CD4-positive, alpha-beta T cell (primary cell): ENCODE data around the gene INSR. TPM values are rescaled to one million over a fixed set of nuclear protein-coding genes. Genes with fewer than 3 reads are reported as not detected.

ENCODE experiments used
- ATAC-seq: fragments of 200-7000 bp; cut with Tn5 transposase; one replicate; pipeline ENCODE4 v1.10.0; 2022; ENCODE audit warnings: mild to moderate bottlenecking; ENCODE audit not compliant: poor library complexity
- CTCF ChIA-PET: fragments of 350-600 bp; sonication (Branson Sonifier 250); formaldehyde crosslinking; loops from one replicate; lab custom pipeline; 2021; ENCODE audit warnings: antibody characterized with exemption, inconsistent platforms; lab: Charles Lee
- POLR2A ChIA-PET: fragments of 350-600 bp; sonication (Branson Sonifier 250); formaldehyde crosslinking; loops from one replicate; lab custom pipeline; 2021; ENCODE audit warnings: antibody characterized with exemption, inconsistent platforms; lab: Charles Lee
- DNase-seq, 14 experiments: peaks; one replicate each; pipeline ENCODE4 v3.0.0-alpha.2; 2013 to 2020; ENCODE audit warnings: mixed read lengths in 2 of 14
- H3K27ac ChIP-seq, 2 donors: one replicate each; pipeline versions ENCODE4 v1.5.1 to v1.7.0; 2013; ENCODE audit warnings: low read length in 2 of 2, low read depth in 1 of 2, mild to moderate bottlenecking in 1 of 2
- H3K27me3 ChIP-seq, 2 experiments: 1 replicate in 1 of 2; 2 replicates in 1 of 2; pipeline versions ENCODE4 v1.6.1 to v1.7.0; 2013; ENCODE audit warnings: low read length in 2 of 2, control low read depth in 1 of 2, mild to moderate bottlenecking in 1 of 2, moderate library complexity in 1 of 2; ENCODE audit not compliant: insufficient read depth in 2 of 2, control insufficient read depth in 1 of 2
- H3K36me3 ChIP-seq: one replicate; pipeline ENCODE4 v1.6.1; 2013; ENCODE audit warnings: low read length, control low read depth; ENCODE audit not compliant: insufficient read depth
- H3K4me1 ChIP-seq: one replicate; pipeline ENCODE4 v1.6.1; 2013; ENCODE audit warnings: low read length, control low read depth; ENCODE audit not compliant: insufficient read depth
- H3K4me3 ChIP-seq: one replicate; pipeline ENCODE4 v1.5.1; 2013; ENCODE audit warnings: mild to moderate bottlenecking, low read length, moderate library complexity
- H3K9me3 ChIP-seq, 2 experiments: 1 replicate in 1 of 2; 2 replicates in 1 of 2; pipeline versions ENCODE4 v1.6.1 to v1.7.0; 2013; ENCODE audit warnings: low read length in 2 of 2, mild to moderate bottlenecking in 2 of 2, control low read depth in 1 of 2, moderate library complexity in 1 of 2; ENCODE audit not compliant: control insufficient read depth in 1 of 2, insufficient read depth in 1 of 2
- H3K27ac Mint-ChIP-seq: one replicate; pipeline ENCODE4 v1.8.0; 2020; ENCODE audit warnings: mixed read lengths
- H3K27me3 Mint-ChIP-seq: one replicate; pipeline ENCODE4 v1.8.0; 2021; ENCODE audit warnings: mixed read lengths
- H3K36me3 Mint-ChIP-seq: one replicate; pipeline ENCODE4 v1.8.0; 2021; ENCODE audit warnings: low read depth, mixed read lengths
- H3K4me1 Mint-ChIP-seq: one replicate; pipeline ENCODE4 v1.8.0; 2021; ENCODE audit warnings: low read depth, mixed read lengths
- H3K4me3 Mint-ChIP-seq: one replicate; pipeline ENCODE4 v1.8.0; 2020; ENCODE audit warnings: mild to moderate bottlenecking, mixed read lengths
- H3K9me3 Mint-ChIP-seq: one replicate; pipeline ENCODE4 v1.8.0; 2020; ENCODE audit warnings: mixed read lengths
- CTCF ChIP-seq: fragments of 200-600 bp; IDR thresholded peaks from one replicate; pipeline ENCODE4 v1.8.0; 2022; ENCODE audit warnings: antibody characterized with exemption, mild to moderate bottlenecking
- intact Hi-C, 2 experiments: fragments of 100-400 bp; cut with DNase I in 1 of 2; cut with micrococcal nuclease in 1 of 2; formaldehyde crosslinking; loops; one replicate each; pipeline versions ENCODE4 v1.15.1 to v1.9.0; 2023 to 2025; cut with DNase I, micrococcal nuclease
- total RNA-seq, 174 experiments: library from RNA in 2 of 174; stranded (reverse) in 2 of 174; gene quantifications; one replicate each; pipeline ENCODE4 v1.2.3 and lab custom pipeline; 2021 to 2026

INSR gene
- total RNA-seq, 2 experiments from 2014 or later = 1.8 to 3.0 TPM

GRCh38 chr19:7069904-7070226 lies 224.3 kb downstream of the INSR start:
- H3K27ac Mint-ChIP-seq = peak overlapping the region; percentile 91
- peaks cover 25% of the 10 kb centered on the region for H3K4me1 Mint-ChIP-seq
- peaks cover 48% of the 10 kb centered on the region for H3K36me3 Mint-ChIP-seq
- peaks cover 36% of the 10 kb centered on the region for H3K36me3 ChIP-seq
- ChIA-PET POLR2A (interaction anchor here (0.8 to 3.1 kb wide), 22 partner anchors 11 to 799 kb away, joined by 3 to 55 read pairs (median 4); partner anchors contain the start of genes ALKBH7, ARHGEF18, KHSRP and PET100), CTCF (interaction anchor here (0.9 to 1.2 kb wide), 2 partner anchors 32 to 800 kb away, joined by 3 read pairs; no protein-coding TSS in a partner anchor)
- no peaks in the 10 kb centered on the region for H3K27me3 ChIP-seq
- peak in 3 of 14 experiments; percentile 3 to 43 (median 31) for DNase-seq
- H3K4me3 ChIP-seq = peak overlapping the region; percentile 88
- H3K4me3 Mint-ChIP-seq = peak overlapping the region; percentile 96
- H3K27me3 Mint-ChIP-seq = no peaks in the 10 kb centered on the region
- TF ChIP-seq CTCF = no peak
- peaks cover 2 to 11% of the 10 kb centered on the region in 2 experiments for H3K9me3 ChIP-seq
- H3K4me1 ChIP-seq = peaks cover 21% of the 10 kb centered on the region
- no peaks in the 10 kb centered on the region for H3K9me3 Mint-ChIP-seq
- peak overlapping the region; percentile 85 to 89 for H3K27ac ChIP-seq
- ATAC-seq = peak; percentile 18
- intact Hi-C loops = no loop called here

- TF ChIP-seq CTCF = no peak
- ATAC-seq = peak; percentile 95
- peak within 1 kb of the TSS; percentile 96 for H3K4me3 Mint-ChIP-seq
- H3K27ac Mint-ChIP-seq = peak within 1 kb of the TSS; percentile 91
- DNase-seq = peak; percentile 98 to 100 (median 99)
- Histone ChIP-seq H3K27me3 (no peaks in the 10 kb centered on the region), H3K27ac (peak within 1 kb of the TSS; percentile 85 to 89), H3K36me3 (peaks cover 30% of the 10 kb centered on the region), H3K4me1 (peaks cover 21% of the 10 kb centered on the region), H3K4me3 (peak within 1 kb of the TSS; percentile 88), H3K9me3 (peaks cover 0 to 6% of the 10 kb centered on the region in 2 experiments)
- POLR2A ChIA-PET = interaction anchor here (0.6 to 3.1 kb wide), 32 partner anchors 11 to 1349 kb away, joined by 3 to 55 read pairs (median 4); partner anchors contain the start of genes ALKBH7, ARHGEF18, CATSPERD and GPR108
- no peaks in the 10 kb centered on the region for H3K27me3 Mint-ChIP-seq
- H3K9me3 Mint-ChIP-seq = no peaks in the 10 kb centered on the region
- peaks cover 23% of the 10 kb centered on the region for H3K4me1 Mint-ChIP-seq
- intact Hi-C loops = no loop called here
- CTCF ChIA-PET = interaction anchor here (0.9 to 1.2 kb wide), 3 partner anchors 33 to 800 kb away, joined by 3 read pairs; no protein-coding TSS in a partner anchor
- peaks cover 43% of the 10 kb centered on the region for H3K36me3 Mint-ChIP-seq
Observed at GRCh38 chr19:7069042-7069903, 224.9 kb downstream of the INSR start, which contains the start of gene ZNF557. TSS of gene ZNF557 (plus strand) at chr19:7069703. CDS start at chr19:7075075, 5,372 bp downstream.

- Histone ChIP-seq H3K27ac (peak overlapping the region in 1 of 2 donors; percentile 32), H3K9me3 (no peaks in the 10 kb centered on the region), H3K36me3 (peaks cover 24% of the 10 kb centered on the region), H3K4me3 (no peak overlapping the region), H3K4me1 (peaks cover 21% of the 10 kb centered on the region), H3K27me3 (no peaks in the 10 kb centered on the region)
- H3K4me1 Mint-ChIP-seq = peaks cover 21% of the 10 kb centered on the region
- no peaks in the 10 kb centered on the region for H3K27me3 Mint-ChIP-seq
- intact Hi-C loops = no loop called here
- no peak for TF ChIP-seq CTCF
- no peaks in the 10 kb centered on the region for H3K9me3 Mint-ChIP-seq
- ChIA-PET CTCF (interaction anchor here (0.9 to 1.2 kb wide), 2 partner anchors 34 to 332 kb away, joined by 3 read pairs; no protein-coding TSS in a partner anchor), POLR2A (interaction anchor here (0.6 to 3.1 kb wide), 29 partner anchors 12 to 1348 kb away, joined by 3 to 55 read pairs (median 4); partner anchors contain the start of genes ALKBH7, ARHGEF18, CATSPERD and GPR108)
- DNase-seq = no peak
- H3K27ac Mint-ChIP-seq = peak overlapping the region; percentile 91
- H3K4me3 Mint-ChIP-seq = peak overlapping the region; percentile 96
- peaks cover 37% of the 10 kb centered on the region for H3K36me3 Mint-ChIP-seq
- no peak for ATAC-seq
Observed at GRCh38 chr19:7068599-7068998, 225.6 kb downstream of the INSR start.
